Large intestine (tissue), 3 donors: Measurements from ENCODE around the gene C2CD4B. TPM values are rescaled to one million over a fixed set of nuclear protein-coding genes. Genes with fewer than 3 reads are reported as not detected.
A peak's percentile ranks its signal among the peaks of the same experiment; 100 is the strongest.

Experiments
- DNase-seq, 2 donors: peaks; one replicate each; pipeline versions ENCODE4 v3.0.0 to v3.0.0-alpha.2; 2013
- H3K27ac ChIP-seq: one replicate; pipeline ENCODE4 v1.5.1; 2013; ENCODE audit warnings: low read length
- H3K27me3 ChIP-seq: 2 replicates; pipeline ENCODE4 v1.6.1; 2013; ENCODE audit warnings: low read length; ENCODE audit not compliant: control insufficient read depth, insufficient read depth
- H3K36me3 ChIP-seq: 2 replicates; pipeline ENCODE4 v1.6.1; 2013; ENCODE audit warnings: low read length; ENCODE audit not compliant: control insufficient read depth, insufficient read depth
- H3K4me1 ChIP-seq: one replicate; pipeline ENCODE4 v1.6.1; 2013; ENCODE audit warnings: low read length; ENCODE audit not compliant: control insufficient read depth, insufficient read depth
- H3K4me3 ChIP-seq: one replicate; pipeline ENCODE4 v1.5.1; 2013; ENCODE audit warnings: low read length
- H3K9me3 ChIP-seq: one replicate; pipeline ENCODE4 v1.6.1; 2013; ENCODE audit warnings: mild to moderate bottlenecking, low read depth, low read length, moderate library complexity; ENCODE audit not compliant: control insufficient read depth
- WGBS: methylation state at CpG from one replicate; pipeline ENCODE4 v1.1.5; 2013; ENCODE audit warnings: low lambda C conversion rate; ENCODE audit not compliant: insufficient coverage; 5-methylcytosine and 5-hydroxymethylcytosine counted together
- polyA plus RNA-seq: library from polyadenylated mRNA; unstranded; fragments of 120-200 nt; gene quantifications from one replicate; pipeline ENCODE4 v1.2.1, GENCODE V29; 2013

Gene C2CD4B
- polyA plus RNA-seq, 1 donor: 2.4 TPM

- Histone ChIP-seq H3K9me3 (peaks cover 5% of the 10 kb centered on the region), H3K4me1 (no peaks in the 10 kb centered on the region), H3K27ac (no peak overlapping the region), H3K27me3 (peaks cover 8% of the 10 kb centered on the region), H3K36me3 (no peaks in the 10 kb centered on the region), H3K4me3 (no peak overlapping the region)
- WGBS: no CpG with 5 or more reads among the region's 1 CpG
- no peak for DNase-seq
Measured at GRCh38 chr15:62187910-62188309, 22.8 kb upstream of the C2CD4B start.

- no CpG with 5 or more reads among the region's 5 CpGs for WGBS
- no peak for DNase-seq
- peaks cover 5% of the 10 kb centered on the region for H3K9me3 ChIP-seq
- no peaks in the 10 kb centered on the region for H3K4me1 ChIP-seq
- peaks cover 8% of the 10 kb centered on the region for H3K27me3 ChIP-seq
- H3K27ac ChIP-seq: no peak overlapping the region
- H3K4me3 ChIP-seq: no peak overlapping the region
- no peaks in the 10 kb centered on the region for H3K36me3 ChIP-seq
Measured at GRCh38 chr15:62187425-62187824, 22.3 kb upstream of the C2CD4B start.

GRCh38 chr15:62186578-62186977 is 21.5 kb upstream of the C2CD4B start:
- Histone ChIP-seq H3K27me3 (peaks cover 8% of the 10 kb centered on the region), H3K9me3 (peaks cover 5% of the 10 kb centered on the region), H3K27ac (no peak overlapping the region), H3K4me1 (no peaks in the 10 kb centered on the region), H3K4me3 (no peak overlapping the region), H3K36me3 (no peaks in the 10 kb centered on the region)
- peak in 1 of 2 donors; percentile 7 for DNase-seq
- no CpG with 5 or more reads among the region's 27 CpGs for WGBS

GRCh38 chr15:62183130-62183529 is 18.0 kb upstream of the C2CD4B start:
- Histone ChIP-seq H3K4me1 (no peaks in the 10 kb centered on the region), H3K4me3 (no peak overlapping the region), H3K9me3 (peaks cover 5% of the 10 kb centered on the region), H3K36me3 (no peaks in the 10 kb centered on the region), H3K27me3 (no peaks in the 10 kb centered on the region), H3K27ac (no peak overlapping the region)
- DNase-seq: no peak

- H3K4me1 ChIP-seq: no peaks in the 10 kb centered on the region
- H3K27ac ChIP-seq: no peak overlapping the region
- no CpG with 5 or more reads among the region's 5 CpGs for WGBS
- H3K9me3 ChIP-seq: no peaks in the 10 kb centered on the region
- H3K4me3 ChIP-seq: no peak overlapping the region
- H3K27me3 ChIP-seq: peaks cover 6% of the 10 kb centered on the region
- no peak for DNase-seq
- no peaks in the 10 kb centered on the region for H3K36me3 ChIP-seq
Measured at GRCh38 chr15:62173215-62173614, 8.1 kb upstream of the C2CD4B start.

- no peak overlapping the region for H3K4me3 ChIP-seq
- H3K4me1 ChIP-seq: no peaks in the 10 kb centered on the region
- H3K27ac ChIP-seq: no peak overlapping the region
- no CpG with 5 or more reads among the region's 7 CpGs for WGBS
- no peaks in the 10 kb centered on the region for H3K9me3 ChIP-seq
- H3K27me3 ChIP-seq: peaks cover 8% of the 10 kb centered on the region
- H3K36me3 ChIP-seq: no peaks in the 10 kb centered on the region
- no peak for DNase-seq
Measured at GRCh38 chr15:62171882-62172281, 6.8 kb upstream of the C2CD4B start.

GRCh38 chr15:62165793-62166375 is 799 bp upstream of the C2CD4B start:
- H3K27ac ChIP-seq: no peak overlapping the region
- WGBS: 90% methylated on average over 9 of the region's 11 CpGs
- peaks cover 45% of the 10 kb centered on the region for H3K27me3 ChIP-seq
- no peak for DNase-seq
- no peak overlapping the region for H3K4me3 ChIP-seq
- peaks cover 5% of the 10 kb centered on the region for H3K9me3 ChIP-seq
- no peaks in the 10 kb centered on the region for H3K36me3 ChIP-seq
- H3K4me1 ChIP-seq: peaks cover 3% of the 10 kb centered on the region

- Histone ChIP-seq H3K4me1 (peaks cover 3% of the 10 kb centered on the region), H3K4me3 (peak overlapping the region; percentile 37), H3K36me3 (no peaks in the 10 kb centered on the region), H3K27ac (no peak overlapping the region), H3K9me3 (peaks cover 5% of the 10 kb centered on the region), H3K27me3 (peaks cover 45% of the 10 kb centered on the region)
- DNase-seq: peak in 1 of 2 donors; percentile 48
- no CpG with 5 or more reads among the region's 98 CpGs for WGBS
Measured at GRCh38 chr15:62164396-62165103, 535 bp downstream of the C2CD4B start.

- H3K36me3 ChIP-seq: no peaks in the 10 kb centered on the region
- WGBS: no CpG with 5 or more reads among the region's 52 CpGs
Measured at GRCh38 chr15:62164014-62164395, 1.1 kb downstream of the C2CD4B start.

GRCh38 chr15:62163397-62164013 is 1.6 kb downstream of the C2CD4B start:
- Histone ChIP-seq H3K9me3 (peaks cover 5% of the 10 kb centered on the region), H3K27me3 (peaks cover 42% of the 10 kb centered on the region), H3K27ac (no peak overlapping the region), H3K4me1 (peaks cover 3% of the 10 kb centered on the region), H3K36me3 (no peaks in the 10 kb centered on the region), H3K4me3 (no peak overlapping the region)
- WGBS: 100% methylated on average over 2 of the region's 29 CpGs
- no peak for DNase-seq

More at GRCh38 chr15:62164014-62164395, 1.1 kb downstream of the C2CD4B start:
- peak overlapping the region; percentile 11 for H3K4me3 ChIP-seq
- H3K4me1 ChIP-seq: peaks cover 3% of the 10 kb centered on the region
- H3K9me3 ChIP-seq: peaks cover 5% of the 10 kb centered on the region
- peaks cover 45% of the 10 kb centered on the region for H3K27me3 ChIP-seq
- DNase-seq: peak in 1 of 2 donors; percentile 61
- no peak overlapping the region for H3K27ac ChIP-seq
